HCT116 (cell line): ENCODE measurements around the gene HAAO.

Experiments used
- EZH2 ChIP-seq: fragments of 200-600 bp; sonication (generic); IDR thresholded peaks from 2 replicates; pipeline ENCODE4 v1.6.1; 2017; ENCODE audit warnings: antibody characterized with exemption, mixed run types
- TF ChIP-seq, protein P1 (sequence below), 3 experiments: fragments of 200-600 bp in 1 of 3; sonication (generic) in 1 of 3; IDR thresholded peaks in 2 of 3; conservative IDR thresholded peaks in 1 of 3; 2 replicates each; pipeline ENCODE4 v1.5.1; 2012 to 2017; ENCODE audit warnings: low read depth in 2 of 3, low read length in 2 of 3, antibody characterized with exemption in 1 of 3, borderline replicate concordance in 1 of 3, control low read depth in 1 of 3, mild to moderate bottlenecking in 1 of 3, mixed read lengths in 1 of 3, mixed run types in 1 of 3, moderate library complexity in 1 of 3; ENCODE audit not compliant: insufficient read depth in 1 of 3

DNA sequence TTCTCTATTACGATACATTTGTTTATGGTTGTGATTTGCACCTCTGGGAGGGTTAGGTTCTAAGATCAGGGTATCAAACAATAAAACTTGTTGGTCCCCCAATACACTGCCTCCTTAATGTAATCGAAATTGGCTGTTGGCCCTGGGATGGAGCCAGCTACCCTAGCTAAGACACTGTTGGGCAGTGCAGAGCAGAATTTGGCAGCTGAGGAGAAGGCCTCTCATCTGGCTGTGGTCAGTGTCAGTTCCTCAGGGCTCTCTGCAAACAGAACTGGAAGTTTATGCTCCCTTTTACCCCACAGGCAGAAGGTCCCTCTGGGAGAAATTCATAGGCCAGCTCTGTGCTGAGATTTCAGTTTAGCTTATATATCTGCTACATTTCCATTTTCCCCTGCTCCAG lies 8.6 kb upstream of the HAAO start:
- TF ChIP-seq, protein P1, sequence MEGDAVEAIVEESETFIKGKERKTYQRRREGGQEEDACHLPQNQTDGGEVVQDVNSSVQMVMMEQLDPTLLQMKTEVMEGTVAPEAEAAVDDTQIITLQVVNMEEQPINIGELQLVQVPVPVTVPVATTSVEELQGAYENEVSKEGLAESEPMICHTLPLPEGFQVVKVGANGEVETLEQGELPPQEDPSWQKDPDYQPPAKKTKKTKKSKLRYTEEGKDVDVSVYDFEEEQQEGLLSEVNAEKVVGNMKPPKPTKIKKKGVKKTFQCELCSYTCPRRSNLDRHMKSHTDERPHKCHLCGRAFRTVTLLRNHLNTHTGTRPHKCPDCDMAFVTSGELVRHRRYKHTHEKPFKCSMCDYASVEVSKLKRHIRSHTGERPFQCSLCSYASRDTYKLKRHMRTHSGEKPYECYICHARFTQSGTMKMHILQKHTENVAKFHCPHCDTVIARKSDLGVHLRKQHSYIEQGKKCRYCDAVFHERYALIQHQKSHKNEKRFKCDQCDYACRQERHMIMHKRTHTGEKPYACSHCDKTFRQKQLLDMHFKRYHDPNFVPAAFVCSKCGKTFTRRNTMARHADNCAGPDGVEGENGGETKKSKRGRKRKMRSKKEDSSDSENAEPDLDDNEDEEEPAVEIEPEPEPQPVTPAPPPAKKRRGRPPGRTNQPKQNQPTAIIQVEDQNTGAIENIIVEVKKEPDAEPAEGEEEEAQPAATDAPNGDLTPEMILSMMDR (IDR thresholded peaks at IDR 0.05 in 2 of 3, conservative IDR thresholded peaks at IDR 0.05 in 1 of 3; ENCODE audit: borderline replicate concordance in 1 of 3, insufficient read depth in 1 of 3, low read depth in 2 of 3, low read length in 2 of 3), result no peak
- TF ChIP-seq EZH2, result no peak
